ENCODE results near the gene DDIT4. TPM values are rescaled to one million over a fixed set of nuclear protein-coding genes. Genes with fewer than 3 reads are reported as not detected.
A peak's percentile ranks its signal among the peaks of the same experiment; 100 is the strongest.

Gene DDIT4
- total and polyA plus RNA-seq, 12 donors: 100 to 711 (median 255) TPM

GRCh38 chr10:72320676-72321247 lies 47.0 kb downstream of the DDIT4 start:
- H3K9me3 ChIP-seq (replicated peaks in 1 of 3): no peaks in the 10 kb centered on the region
- H3K27me3 ChIP-seq: no peaks in the 10 kb centered on the region
- H3K36me3 ChIP-seq (replicated peaks in 1 of 2): no peaks in the 10 kb centered on the region
- H3K4me1 ChIP-seq (replicated peaks in 1 of 2): peaks cover 50 to 73% of the 10 kb centered on the region in 2 donors
- WGBS, 4 donors: 4 to 14% (median 10%) methylated on average over 6 to 12 of the region's 12 CpGs
- peak overlapping the region; percentile 92 to 98 (median 96) for H3K27ac ChIP-seq
- DNase-seq: peak; percentile 76 to 94 (median 91)
- TF ChIP-seq POLR2A (IDR thresholded peaks at IDR 0.05) (peak; percentile 47 to 88), CTCF (IDR thresholded peaks at IDR 0.05) (peak in 1 of 6 experiments; percentile 24)
- no peak overlapping the region for H3K4me3 ChIP-seq
- intact Hi-C loops (cut with DNase I): loop anchor here in 1 of 2 donors (10.0 kb wide), 1 partner anchor 46 kb away; the partner anchor contains the start of gene DDIT4

DNA sequence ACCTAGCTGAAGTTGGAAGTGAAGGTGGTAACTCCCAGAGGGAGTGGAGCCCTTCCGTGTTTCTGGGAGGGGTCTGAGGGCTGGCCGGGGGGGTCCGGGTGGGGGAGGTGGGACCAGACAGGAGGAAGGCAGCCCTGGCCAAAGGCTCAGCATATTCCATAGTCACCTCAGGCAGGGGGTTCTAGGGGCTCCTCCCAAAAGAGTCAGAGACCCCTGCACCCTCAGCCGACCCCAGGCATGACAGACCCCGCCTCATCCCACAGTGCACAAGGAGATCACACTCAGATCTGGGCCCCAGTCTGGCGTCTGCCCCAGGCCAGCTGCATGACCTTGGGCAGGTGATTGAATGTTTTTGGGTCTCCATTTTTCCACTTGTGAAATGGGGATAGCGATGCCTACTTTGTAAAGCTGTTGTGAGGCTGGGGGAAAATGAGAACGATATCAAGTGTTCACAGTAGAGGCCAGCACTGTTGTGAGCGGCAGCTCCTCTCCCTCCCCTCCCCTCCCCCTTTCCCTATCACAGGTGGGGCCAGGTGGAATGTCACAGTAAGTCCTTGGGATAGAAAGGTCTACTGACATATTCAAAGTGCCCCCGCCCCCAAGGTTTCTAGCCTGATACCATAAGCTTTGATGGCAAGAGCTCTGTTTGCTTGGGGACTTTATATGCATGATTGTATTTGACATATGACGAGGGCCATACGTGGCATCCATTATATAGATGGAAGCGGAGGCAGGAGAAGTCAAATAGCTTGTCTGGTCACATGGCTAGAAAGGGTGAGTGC lies 47.7 kb downstream of the DDIT4 start:
- 67 to 73% (median 68%) methylated on average over 9 to 13 of the region's 13 CpGs for WGBS, 4 donors
- H3K4me1 ChIP-seq (replicated peaks in 1 of 2): peaks cover 43 to 66% of the 10 kb centered on the region in 2 donors
- TF ChIP-seq CTCF (IDR thresholded peaks at IDR 0.05) (no peak), POLR2A (IDR thresholded peaks at IDR 0.05) (no peak)
- H3K27me3 ChIP-seq: no peaks in the 10 kb centered on the region
- no peaks in the 10 kb centered on the region for H3K36me3 ChIP-seq (replicated peaks in 1 of 2)
- peak overlapping the region; percentile 92 to 98 (median 96) for H3K27ac ChIP-seq
- DNase-seq: peak in 2 of 7 donors; percentile 42
- H3K9me3 ChIP-seq (replicated peaks in 1 of 3): no peaks in the 10 kb centered on the region
- no peak overlapping the region for H3K4me3 ChIP-seq
- intact Hi-C loops (cut with DNase I): loop anchor here in 1 of 2 donors (10.0 kb wide), 1 partner anchor 47 kb away; the partner anchor contains the start of gene DDIT4

DNA sequence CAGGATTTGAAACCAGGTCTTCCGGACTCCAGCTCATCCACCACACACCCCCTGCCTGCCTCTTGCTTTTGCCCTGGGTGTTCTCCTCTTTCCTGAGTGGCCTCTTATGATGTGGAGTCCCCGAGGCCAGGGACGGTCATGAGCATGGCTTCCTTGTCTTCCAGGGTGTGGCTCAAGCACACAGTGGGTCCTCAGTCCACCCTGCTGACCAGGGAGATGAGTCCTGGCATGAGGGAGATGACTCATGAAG lies 48.2 kb downstream of the DDIT4 start:
- Histone ChIP-seq H3K9me3 (replicated peaks in 1 of 3) (no peaks in the 10 kb centered on the region), H3K4me1 (replicated peaks in 1 of 2) (peaks cover 38 to 61% of the 10 kb centered on the region in 2 donors), H3K27me3 (no peaks in the 10 kb centered on the region), H3K36me3 (replicated peaks in 1 of 2) (no peaks in the 10 kb centered on the region), H3K27ac (peak overlapping the region in 2 of 5 donors; percentile 96 to 98), H3K4me3 (no peak overlapping the region)
- peak in 1 of 7 donors; percentile 28 for DNase-seq
- 78 to 93% (median 88%) methylated on average over 3 of the region's 3 CpGs for WGBS, 4 donors
- TF ChIP-seq CTCF (IDR thresholded peaks at IDR 0.05) (no peak), POLR2A (IDR thresholded peaks at IDR 0.05) (no peak)
- intact Hi-C loops (cut with DNase I): loop anchor here in 1 of 2 donors (10.0 kb wide), 1 partner anchor 47 kb away; the partner anchor contains the start of gene DDIT4

DNA sequence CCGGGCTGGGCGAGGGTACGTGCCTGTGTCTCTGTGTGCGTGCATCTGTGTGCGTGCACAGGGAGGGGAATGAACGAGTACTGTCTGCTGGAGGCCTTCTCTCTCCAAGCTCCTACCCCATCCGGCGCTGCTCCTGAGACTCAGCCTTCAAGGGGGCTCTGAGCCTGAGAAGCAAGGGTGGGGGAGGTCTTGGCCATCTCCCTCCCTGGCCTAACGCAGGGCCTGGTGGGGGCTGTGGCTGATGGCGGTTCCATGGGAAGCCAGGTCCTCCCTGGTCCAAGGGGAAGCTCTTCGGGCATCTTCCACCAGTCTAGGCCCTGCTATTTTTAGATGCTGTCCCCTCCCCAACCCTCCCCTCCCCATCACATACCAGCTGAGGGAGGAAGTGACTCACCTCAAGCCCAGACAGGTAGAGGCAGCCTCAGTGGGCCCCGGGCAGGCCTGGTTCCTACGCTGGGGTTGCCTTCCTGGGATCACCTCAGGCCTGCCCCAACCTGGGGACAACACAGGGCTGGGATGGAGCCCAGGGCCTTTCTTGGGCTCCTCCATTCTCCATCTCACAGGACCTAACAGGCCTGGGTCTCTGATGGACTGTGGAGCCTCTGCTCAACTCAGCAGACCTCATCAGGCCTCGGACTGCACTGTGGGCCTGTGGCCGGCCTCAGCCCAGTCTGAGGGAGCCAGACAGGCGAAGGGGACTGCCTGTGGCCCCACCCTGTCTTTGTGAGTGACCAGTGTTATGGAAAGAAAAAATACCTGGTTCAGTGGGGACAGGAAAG lies 48.7 kb downstream of the DDIT4 start:
- intact Hi-C loops (cut with DNase I): loop anchor here in 1 of 2 donors (10.0 kb wide), 1 partner anchor 48 kb away; the partner anchor contains the start of gene DDIT4
- no peaks in the 10 kb centered on the region for H3K27me3 ChIP-seq
- H3K9me3 ChIP-seq (replicated peaks in 1 of 3): no peaks in the 10 kb centered on the region
- H3K27ac ChIP-seq: peak overlapping the region in 2 of 5 donors; percentile 96 to 98
- no peaks in the 10 kb centered on the region for H3K36me3 ChIP-seq (replicated peaks in 1 of 2)
- TF ChIP-seq CTCF (IDR thresholded peaks at IDR 0.05) (no peak), POLR2A (IDR thresholded peaks at IDR 0.05) (no peak)
- no peak overlapping the region for H3K4me3 ChIP-seq
- peak in 1 of 7 donors; percentile 18 for DNase-seq
- H3K4me1 ChIP-seq (replicated peaks in 1 of 2): peaks cover 35 to 60% of the 10 kb centered on the region in 2 donors
- WGBS, 4 donors: 93 to 100% (median 97%) methylated on average over 1 to 16 of the region's 16 CpGs

Measured in adrenal gland (tissue), 12 donors.